HAP-1 (cell line): ENCODE data around the gene HK3.

ENCODE experiments used
- DNase-seq, 2 experiments: peaks; one replicate each; pipeline ENCODE4 v3.0.0-alpha.2; 2016 to 2020; ENCODE audit warnings: low spot score in 2 of 2
- H3K27me3 ChIP-seq: fragments of 250-450 bp; sonication (Bioruptor Pico); 2 replicates; pipeline ENCODE4 v1.5.1; 2020; ENCODE audit warnings: low read depth, mild to moderate bottlenecking, moderate library complexity
- H3K36me3 ChIP-seq: fragments of 250-450 bp; sonication (Bioruptor Pico); replicated peaks from 2 replicates; pipeline ENCODE4 v1.5.1; 2020; ENCODE audit warnings: mild to moderate bottlenecking
- H3K4me1 ChIP-seq: fragments of 250-450 bp; sonication (Bioruptor Pico); 2 replicates; pipeline ENCODE4 v1.5.1; 2020; ENCODE audit warnings: mild to moderate bottlenecking
- H3K4me3 ChIP-seq: fragments of 250-450 bp; sonication (Bioruptor Pico); 2 replicates; pipeline ENCODE4 v1.5.1; 2020; ENCODE audit warnings: mild to moderate bottlenecking, moderate library complexity
- H3K9me3 ChIP-seq: fragments of 250-450 bp; sonication (Bioruptor Pico); 2 replicates; pipeline ENCODE4 v1.5.1; 2020; ENCODE audit warnings: mild to moderate bottlenecking, moderate library complexity
- in situ Hi-C: fragments of 300-500 bp; cut with MboI; formaldehyde crosslinking; loops from 3 replicates; pipeline ENCODE4 v1.14.3; 2020; ENCODE audit warnings: low sequenced_read_pairs, inconsistent platforms, mixed read lengths

HK3 gene

GRCh38 chr5:176895831-176896230 lies 3.3 kb downstream of the HK3 start:
- Histone ChIP-seq H3K4me3 (no peak overlapping the region), H3K4me1 (no peaks in the 10 kb centered on the region), H3K9me3 (no peaks in the 10 kb centered on the region), H3K36me3 (no peaks in the 10 kb centered on the region), H3K27me3 (peaks cover 6% of the 10 kb centered on the region; the same call in 1 of the 2 replicates)
- no peak for DNase-seq
- in situ Hi-C loops, result no loop called here

- Histone ChIP-seq H3K4me1 (no peaks in the 10 kb centered on the region), H3K4me3 (no peak overlapping the region), H3K27me3 (peaks cover 6% of the 10 kb centered on the region; the same call in 1 of the 2 replicates), H3K36me3 (no peaks in the 10 kb centered on the region), H3K9me3 (no peaks in the 10 kb centered on the region)
- no peak for DNase-seq
- in situ Hi-C loops, result no loop called here
Measured at GRCh38 chr5:176894298-176894697, 4.8 kb downstream of the HK3 start.

GRCh38 chr5:176892663-176893062 lies 6.5 kb downstream of the HK3 start:
- in situ Hi-C loops, result no loop called here
- no peak for DNase-seq
- Histone ChIP-seq H3K27me3 (peaks cover 6% of the 10 kb centered on the region; the same call in 1 of the 2 replicates), H3K4me3 (no peak overlapping the region), H3K36me3 (no peaks in the 10 kb centered on the region), H3K4me1 (no peaks in the 10 kb centered on the region), H3K9me3 (no peaks in the 10 kb centered on the region)

- in situ Hi-C loops, result no loop called here
- DNase-seq, result no peak
Measured at GRCh38 chr5:176891331-176891958, 7.7 kb downstream of the HK3 start.

GRCh38 chr5:176890455-176891330 lies 8.5 kb downstream of the HK3 start:
- in situ Hi-C loops, result no loop called here

More at GRCh38 chr5:176891331-176891958, 7.7 kb downstream of the HK3 start:
- no peaks in the 10 kb centered on the region for H3K9me3 ChIP-seq
- peaks cover 6% of the 10 kb centered on the region; the same call in 1 of the 2 replicates for H3K27me3 ChIP-seq
- H3K36me3 ChIP-seq, result no peaks in the 10 kb centered on the region
- no peak overlapping the region for H3K4me3 ChIP-seq
- H3K4me1 ChIP-seq, result no peaks in the 10 kb centered on the region

GRCh38 chr5:176889321-176890280 lies 9.5 kb downstream of the HK3 start:
- no peak overlapping the region for H3K4me3 ChIP-seq
- peaks cover 12% of the 10 kb centered on the region for H3K27me3 ChIP-seq
- no peaks in the 10 kb centered on the region for H3K36me3 ChIP-seq
- DNase-seq, result no peak
- in situ Hi-C loops, result no loop called here
- H3K4me1 ChIP-seq, result no peaks in the 10 kb centered on the region
- no peaks in the 10 kb centered on the region for H3K9me3 ChIP-seq

More at GRCh38 chr5:176890455-176891330, 8.5 kb downstream of the HK3 start:
- no peak for DNase-seq
- Histone ChIP-seq H3K9me3 (no peaks in the 10 kb centered on the region), H3K4me1 (no peaks in the 10 kb centered on the region), H3K27me3 (peaks cover 6% of the 10 kb centered on the region; the same call in 1 of the 2 replicates), H3K36me3 (no peaks in the 10 kb centered on the region), H3K4me3 (no peak overlapping the region)

- Histone ChIP-seq H3K27me3 (peaks cover 16% of the 10 kb centered on the region), H3K36me3 (no peaks in the 10 kb centered on the region), H3K4me1 (no peaks in the 10 kb centered on the region), H3K4me3 (no peak overlapping the region), H3K9me3 (no peaks in the 10 kb centered on the region)
- no peak for DNase-seq
- in situ Hi-C loops, result no loop called here
Measured at GRCh38 chr5:176888865-176889165, 10.3 kb downstream of the HK3 start.

GRCh38 chr5:176888016-176888864 lies 10.9 kb downstream of the HK3 start:
- Histone ChIP-seq H3K36me3 (no peaks in the 10 kb centered on the region), H3K27me3 (peaks cover 18% of the 10 kb centered on the region), H3K9me3 (no peaks in the 10 kb centered on the region), H3K4me1 (no peaks in the 10 kb centered on the region), H3K4me3 (no peak overlapping the region)
- no peak for DNase-seq
- in situ Hi-C loops, result no loop called here

GRCh38 chr5:176887252-176887849 lies 11.8 kb downstream of the HK3 start:
- DNase-seq, result no peak
- Histone ChIP-seq H3K4me1 (no peaks in the 10 kb centered on the region), H3K9me3 (no peaks in the 10 kb centered on the region), H3K27me3 (peaks cover 18% of the 10 kb centered on the region), H3K36me3 (no peaks in the 10 kb centered on the region), H3K4me3 (no peak overlapping the region)
- in situ Hi-C loops, result no loop called here

GRCh38 chr5:176886336-176887251 lies 12.6 kb downstream of the HK3 start:
- Histone ChIP-seq H3K4me3 (no peak overlapping the region), H3K4me1 (no peaks in the 10 kb centered on the region), H3K9me3 (no peaks in the 10 kb centered on the region), H3K27me3 (peaks cover 12% of the 10 kb centered on the region), H3K36me3 (no peaks in the 10 kb centered on the region)
- in situ Hi-C loops, result no loop called here
- DNase-seq, result no peak

- no peak for DNase-seq
- H3K27me3 ChIP-seq, result peaks cover 12% of the 10 kb centered on the region
- H3K4me1 ChIP-seq, result no peaks in the 10 kb centered on the region
- no peaks in the 10 kb centered on the region for H3K9me3 ChIP-seq
- H3K4me3 ChIP-seq, result no peak overlapping the region
- in situ Hi-C loops, result no loop called here
- no peaks in the 10 kb centered on the region for H3K36me3 ChIP-seq
Measured at GRCh38 chr5:176884571-176884890, 14.6 kb downstream of the HK3 start.
